Embryonic facial prominence (tissue), 1 donor: ENCODE measurements around the gene KCNIP1.

Experiments used
- DNase-seq: peaks from one replicate; pipeline ENCODE4 v3.0.0-alpha.2; 2016; ENCODE audit errors: extremely low spot score

KCNIP1 gene

GRCh38 chr5:170711300-170711699 lies 207.5 kb downstream of the KCNIP1 start:
- no peak for DNase-seq

- no peak for DNase-seq
These were observed 211.3 kb downstream of the KCNIP1 start for GRCh38 chr5:170715141-170715540.

GRCh38 chr5:170716396-170716795 lies 212.6 kb downstream of the KCNIP1 start:
- no peak for DNase-seq

- DNase-seq: no peak
These were observed 215.7 kb downstream of the KCNIP1 start for GRCh38 chr5:170719551-170719950.

GRCh38 chr5:170720179-170720578 lies 216.4 kb downstream of the KCNIP1 start:
- no peak for DNase-seq

- no peak for DNase-seq
These were observed 217.2 kb downstream of the KCNIP1 start for GRCh38 chr5:170720984-170721383.

GRCh38 chr5:170721681-170722080 lies 217.9 kb downstream of the KCNIP1 start:
- no peak for DNase-seq

GRCh38 chr5:170722316-170722715 lies 218.5 kb downstream of the KCNIP1 start:
- no peak for DNase-seq

- DNase-seq: no peak
These were observed 227.2 kb downstream of the KCNIP1 start for GRCh38 chr5:170731052-170731451.

- no peak for DNase-seq
These were observed 228.9 kb downstream of the KCNIP1 start for GRCh38 chr5:170732685-170733084.

GRCh38 chr5:170736966-170737365 lies 233.1 kb downstream of the KCNIP1 start:
- no peak for DNase-seq

- DNase-seq: no peak
These were observed 233.8 kb downstream of the KCNIP1 start for GRCh38 chr5:170737591-170737990.

- DNase-seq: no peak
These were observed 235.0 kb downstream of the KCNIP1 start for GRCh38 chr5:170738840-170739239.

- DNase-seq: no peak
These were observed 235.6 kb downstream of the KCNIP1 start for GRCh38 chr5:170739446-170739845.

- no peak for DNase-seq
These were observed 236.9 kb downstream of the KCNIP1 start for GRCh38 chr5:170740551-170741205.

- no peak for DNase-seq
These were observed 238.0 kb downstream of the KCNIP1 start for GRCh38 chr5:170741801-170742200.

GRCh38 chr5:170743876-170744212 lies 240.0 kb downstream of the KCNIP1 start:
- no peak for DNase-seq

GRCh38 chr5:170745481-170746071 lies 241.8 kb downstream of the KCNIP1 start:
- no peak for DNase-seq

GRCh38 chr5:170746075-170746960 lies 242.5 kb downstream of the KCNIP1 start:
- no peak for DNase-seq

GRCh38 chr5:170746961-170747340 lies 243.1 kb downstream of the KCNIP1 start:
- DNase-seq: no peak

GRCh38 chr5:170747357-170747756 lies 243.5 kb downstream of the KCNIP1 start:
- DNase-seq: no peak

- DNase-seq: no peak
These were observed 244.0 kb downstream of the KCNIP1 start for GRCh38 chr5:170747851-170748250.

- no peak for DNase-seq
These were observed 245.2 kb downstream of the KCNIP1 start for GRCh38 chr5:170748951-170749471.
